ENCODE data around the gene NABP2.
"Not testable (repeated sequence)": the region's sequence is repeated elsewhere in the genome, so short reads cannot be mapped to it uniquely, and the experiment has no call there.

NABP2 gene

GRCh38 chr12:56247923-56248322 is 23.8 kb downstream of the NABP2 start:
- no peak for DNase-seq

DNA sequence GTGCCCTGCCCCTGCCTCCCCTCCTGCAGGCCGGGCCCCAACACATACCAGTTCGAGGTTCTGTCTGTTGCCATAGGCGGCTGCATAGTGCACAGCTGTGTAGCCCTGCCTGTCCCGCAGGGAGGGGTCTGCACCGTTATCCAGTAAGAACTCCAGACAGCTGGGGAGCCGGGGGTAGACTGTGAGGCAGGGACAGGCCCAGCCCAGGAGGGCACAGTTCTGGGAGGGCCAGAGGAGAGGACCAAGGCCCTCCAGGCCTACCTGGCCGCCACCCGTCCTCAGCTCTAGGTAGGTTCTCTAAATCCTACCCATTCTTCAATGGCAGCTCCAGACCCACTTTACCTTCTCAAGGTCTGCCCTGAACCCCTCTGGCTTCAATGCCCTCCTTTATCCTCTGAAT is 24.6 kb downstream of the NABP2 start:
- no peak for DNase-seq

GRCh38 chr12:56252649-56253048 is 28.5 kb downstream of the NABP2 start:
- no peak for DNase-seq

DNA sequence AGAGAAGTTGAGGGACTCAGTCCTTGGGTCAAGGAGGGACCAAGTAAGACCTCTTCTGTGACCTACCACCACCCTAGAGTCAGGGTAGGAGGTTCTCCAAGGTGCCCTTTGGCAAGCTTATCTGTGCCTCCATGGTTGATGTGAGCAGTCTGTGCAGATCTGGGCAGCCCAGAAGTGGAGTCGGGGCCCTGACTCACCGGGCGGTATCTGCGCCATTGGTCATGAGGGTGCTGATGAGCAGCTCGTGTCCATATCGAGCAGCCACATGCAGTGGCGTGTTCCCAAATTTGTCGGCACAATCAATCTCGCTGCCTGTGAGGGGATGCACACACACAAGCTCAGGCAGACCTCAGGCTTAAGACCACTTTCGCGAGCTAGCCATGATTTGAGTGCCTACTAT is 28.9 kb downstream of the NABP2 start:
- DNase-seq = no peak

GRCh38 chr12:56255671-56256070 is 31.5 kb downstream of the NABP2 start:
- no peak for DNase-seq

DNA sequence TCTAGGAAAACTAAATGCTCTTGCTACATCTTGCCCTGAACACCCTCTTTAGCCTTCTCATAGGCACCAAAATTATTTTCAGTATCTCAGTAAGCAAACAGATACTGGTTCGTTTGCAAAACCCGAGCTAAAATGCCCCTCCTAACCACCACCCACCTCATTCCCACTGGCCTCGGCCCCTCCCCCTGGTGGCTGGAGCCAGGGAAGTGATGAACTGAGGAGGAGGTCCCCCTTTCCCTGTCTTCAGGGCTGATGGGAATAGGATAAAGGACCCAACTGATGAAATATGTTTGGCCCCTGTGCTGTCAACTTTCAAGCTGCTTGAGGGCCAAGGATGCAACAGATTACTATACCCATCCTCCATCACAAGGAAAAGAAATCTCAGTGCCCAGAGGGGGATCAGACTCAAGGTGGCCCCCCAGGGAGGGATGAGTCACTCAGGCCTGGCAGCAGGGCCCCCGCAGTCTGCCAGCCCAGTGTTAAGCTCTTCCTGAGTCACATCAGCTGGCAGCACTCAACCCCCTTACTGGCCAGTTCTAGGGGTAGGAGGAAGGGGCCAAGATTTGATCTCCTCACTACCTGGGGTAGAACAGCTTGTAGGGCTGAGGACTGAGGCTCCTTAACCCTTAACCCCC is 32.3 kb downstream of the NABP2 start:
- no peak for DNase-seq

DNA sequence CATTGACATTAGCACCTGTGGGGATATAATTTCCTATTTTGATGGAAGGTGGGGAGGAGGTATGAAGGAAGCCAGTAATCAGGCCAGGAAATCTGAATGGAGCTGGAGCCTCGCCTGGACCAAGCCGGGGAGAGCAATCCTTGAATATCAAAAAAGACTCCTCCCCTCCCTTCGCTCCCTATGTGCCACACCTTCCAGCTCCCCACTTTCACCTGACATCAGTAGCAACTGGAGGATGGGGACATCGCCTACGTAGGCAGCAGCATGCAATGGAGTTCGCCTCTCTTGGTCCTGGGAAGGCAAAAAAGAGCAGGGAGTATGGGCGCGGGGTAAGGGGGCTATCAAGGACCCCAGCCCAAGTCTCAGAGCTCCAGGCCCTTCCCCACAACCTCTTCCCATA is 32.9 kb downstream of the NABP2 start:
- DNase-seq = no peak

- peak; percentile 46 to 76 (median 72) for DNase-seq
Measured at GRCh38 chr12:56257491-56258067, 33.4 kb downstream of the NABP2 start.

DNA sequence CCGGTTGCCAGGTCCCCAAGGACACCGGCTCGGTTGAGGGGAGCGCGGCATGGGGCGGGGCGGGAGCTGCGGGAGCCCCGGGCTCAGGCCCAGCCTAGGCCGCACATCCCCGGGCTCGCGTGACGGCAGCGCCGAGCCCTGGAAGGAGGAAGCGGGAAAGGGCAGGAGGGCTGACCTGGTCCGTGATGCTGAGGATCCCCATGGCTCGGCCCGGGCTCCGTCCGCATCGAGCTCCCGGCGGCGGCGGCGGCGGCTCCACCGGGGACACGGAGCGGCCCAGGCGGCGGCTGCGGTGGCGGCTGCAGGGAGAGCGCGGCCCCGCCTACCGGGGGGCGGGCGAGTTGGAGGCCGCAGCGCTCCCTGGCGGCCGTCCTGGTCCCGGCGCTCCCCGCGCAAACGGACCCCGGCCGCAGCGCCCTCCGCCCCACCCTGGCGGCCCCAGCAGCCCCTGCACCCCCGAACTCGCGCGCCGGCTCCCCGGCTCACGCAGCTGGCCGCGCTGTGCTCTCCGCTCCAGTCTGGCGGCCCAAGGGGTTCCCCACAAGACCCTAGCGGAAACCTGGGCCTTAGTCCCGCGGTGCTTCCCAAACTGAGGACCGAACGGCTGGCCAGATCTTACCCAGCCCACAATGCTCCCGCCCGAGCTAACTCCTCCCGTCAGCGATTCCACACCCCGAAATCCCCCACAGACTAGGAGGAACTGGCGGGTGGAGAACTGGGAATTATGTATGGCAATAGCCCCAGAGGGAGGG is 34.1 kb downstream of the NABP2 start, which contains the start of gene ANKRD52:
TSS of gene ANKRD52 (minus strand) at position 317 of the 752 bp plus-strand sequence. CDS start at position 202, 115 bp downstream.
- DNase-seq = peak; percentile 85 to 90 (median 86)

DNA sequence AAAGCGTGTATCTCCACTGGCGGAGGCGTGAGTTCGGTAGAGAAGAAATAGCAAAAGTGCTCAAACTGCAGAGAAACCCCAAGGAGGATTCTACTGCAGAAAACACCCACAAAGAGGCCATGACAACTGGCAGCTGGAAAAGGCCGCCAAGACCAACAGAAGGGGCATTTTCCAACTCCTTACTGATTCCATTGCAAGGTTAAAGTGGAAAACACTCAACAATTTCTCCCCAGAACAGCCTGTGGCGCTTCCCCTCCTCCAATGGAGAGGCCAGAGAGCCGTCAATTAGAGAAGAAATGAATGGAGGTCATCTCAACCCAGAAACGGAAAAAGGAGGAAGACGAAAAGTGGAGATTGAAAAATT is 34.7 kb downstream of the NABP2 start:
- no peak for DNase-seq

GRCh38 chr12:56260380-56260779 is 36.2 kb downstream of the NABP2 start:
- DNase-seq = no peak

DNA sequence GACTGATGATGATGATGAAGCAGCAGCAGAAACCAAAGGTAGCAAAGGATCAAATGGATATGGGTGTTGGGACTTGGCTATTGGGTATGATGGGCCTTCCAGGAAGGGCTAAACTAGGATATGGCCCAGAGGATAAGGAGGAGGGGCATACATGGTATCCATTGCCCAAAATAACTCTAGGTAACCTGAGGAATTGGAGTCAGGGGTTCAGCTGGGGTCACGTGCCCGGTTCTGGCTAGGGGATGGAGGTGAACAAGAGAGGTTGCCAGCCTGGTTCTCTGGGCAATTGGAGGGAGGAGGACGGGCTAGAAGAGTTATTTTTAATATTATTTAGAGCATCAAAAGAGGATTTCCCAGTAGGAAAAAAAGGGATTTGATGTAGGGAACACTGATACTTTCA is 36.8 kb downstream of the NABP2 start:
- DNase-seq = no peak

GRCh38 chr12:56261503-56262232 is 37.5 kb downstream of the NABP2 start:
- DNase-seq = no peak

GRCh38 chr12:56262955-56263354 is 38.8 kb downstream of the NABP2 start:
- not testable (repeated sequence) for DNase-seq

GRCh38 chr12:56266068-56266692 is 42.0 kb downstream of the NABP2 start:
- DNase-seq = not testable (repeated sequence)

GRCh38 chr12:56266693-56267442 is 42.7 kb downstream of the NABP2 start, which contains the start of gene COQ10A:
COQ10A (plus strand) TSS chr12:56266942; CDS start chr12:56267119, 177 bp downstream.
- peak; percentile 83 to 99 (median 97) for DNase-seq

DNA sequence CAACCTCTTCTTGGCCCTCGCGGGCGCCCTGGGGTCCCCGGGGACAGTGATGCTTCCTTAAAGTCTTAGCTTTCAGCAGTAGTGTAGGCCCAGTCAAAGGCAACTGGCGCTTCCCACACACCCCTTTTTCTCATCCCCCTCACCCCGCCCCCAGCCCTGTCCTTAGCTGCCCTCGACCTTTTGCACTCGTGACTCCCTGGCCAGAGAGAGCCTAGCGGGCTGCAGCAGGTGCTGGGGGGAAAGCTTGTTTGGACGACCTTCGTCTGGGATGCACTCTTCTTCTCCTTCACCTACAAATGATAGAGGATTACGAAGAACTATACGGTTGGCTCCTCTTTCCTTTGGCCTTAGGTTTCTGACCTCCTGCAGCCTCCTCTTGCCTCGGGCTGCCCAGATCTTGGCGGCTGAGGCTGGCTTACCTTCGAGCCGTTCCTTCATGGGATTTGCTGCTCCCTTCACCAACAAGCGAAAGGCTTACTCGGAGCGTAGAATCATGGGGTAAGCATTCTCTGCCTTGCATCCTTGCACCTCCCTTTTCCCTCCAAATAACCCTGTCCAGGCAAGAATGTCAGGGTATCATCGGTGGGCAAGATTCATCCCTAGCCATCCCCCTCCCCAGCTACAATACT is 43.4 kb downstream of the NABP2 start:
- DNase-seq = peak in 1 of 3 experiments; percentile 61

DNA sequence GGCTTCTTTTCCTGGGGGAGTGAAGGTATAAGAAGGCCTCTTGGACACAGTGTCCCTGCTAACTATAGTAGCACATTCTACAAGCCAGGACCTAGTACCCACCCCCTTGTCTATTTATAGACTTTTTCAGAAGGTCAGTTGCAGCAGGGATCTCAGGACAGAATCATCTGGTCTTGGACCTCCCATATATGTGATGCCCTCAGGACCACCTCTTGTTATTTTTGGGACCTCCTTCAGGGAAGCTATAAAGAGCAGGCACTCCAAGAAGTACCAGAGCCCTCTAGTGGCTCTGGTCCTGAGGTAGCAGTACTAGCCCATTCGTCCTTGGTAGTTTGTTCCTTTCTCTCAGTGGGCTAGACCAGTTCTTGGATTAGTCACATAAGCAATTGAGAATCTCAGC is 46.9 kb downstream of the NABP2 start:
- peak in 1 of 3 experiments; percentile 23 for DNase-seq

- not testable (repeated sequence) for DNase-seq
Measured at GRCh38 chr12:56272468-56272867, 48.3 kb downstream of the NABP2 start.

DNA sequence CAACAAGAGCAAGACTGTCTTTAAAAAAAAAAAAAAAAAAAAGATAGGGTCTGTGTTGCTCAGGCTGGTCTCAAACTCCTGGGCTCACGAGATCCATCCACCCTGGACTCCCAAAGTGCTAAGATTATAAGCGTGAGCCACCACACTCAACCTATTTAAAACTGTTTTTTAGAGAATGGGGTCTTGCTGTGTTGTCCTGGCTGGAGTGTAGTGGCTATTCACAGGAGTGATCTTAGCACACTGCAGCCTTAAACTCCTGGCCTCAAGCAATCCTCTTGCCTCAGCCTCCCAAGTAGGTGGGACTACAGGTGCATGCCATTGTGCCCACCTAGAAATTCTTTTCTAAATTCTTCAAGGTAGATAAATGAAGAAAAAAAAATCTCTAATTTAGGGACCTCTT is 50.2 kb downstream of the NABP2 start:
- DNase-seq = no peak

- DNase-seq = no peak
Measured at GRCh38 chr12:56278905-56279304, 54.8 kb downstream of the NABP2 start.

Measured in NCI-H1417 (cell line).